Ovary (tissue), 10 donors: ENCODE results near the gene LIPK. TPM values are rescaled to one million over a fixed set of nuclear protein-coding genes. Genes with fewer than 3 reads are reported as not detected.

Experiments
- DNase-seq, 5 donors: peaks; one replicate each; pipeline ENCODE4 v3.0.0-alpha.2; 2019 to 2020
- H3K27ac ChIP-seq, 2 donors: fragments of 200-600 bp; one replicate each; pipeline versions ENCODE4 v1.5.1 to v1.8.0; 2019 to 2022
- H3K27me3 ChIP-seq: fragments of 200-600 bp; one replicate; pipeline ENCODE4 v1.8.0; 2022
- H3K36me3 ChIP-seq: fragments of 200-600 bp; sonication (generic); one replicate; pipeline ENCODE4 v1.5.1; 2019
- H3K4me1 ChIP-seq: one replicate; pipeline ENCODE4 v1.8.1; 2013; ENCODE audit warnings: mild to moderate bottlenecking, moderate library complexity; ENCODE audit not compliant: insufficient read depth
- H3K4me3 ChIP-seq: fragments of 200-600 bp; sonication (generic); one replicate; pipeline ENCODE4 v1.5.1; 2017
- H3K9me3 ChIP-seq, 2 donors: fragments of 200-600 bp in 1 of 2; sonication (generic) in 1 of 2; one replicate each; pipeline versions ENCODE4 v1.5.1 to v1.8.1; 2013 to 2019; ENCODE audit warnings: mild to moderate bottlenecking in 1 of 2, moderate library complexity in 1 of 2
- EP300 ChIP-seq: sonication (generic); formaldehyde crosslinking; IDR thresholded peaks from one replicate; pipeline ENCODE4 v1.6.1; 2017; ENCODE audit warnings: antibody characterized with exemption
- POLR2A ChIP-seq: fragments of 450-650 bp; IDR thresholded peaks from one replicate; pipeline ENCODE4 v1.6.1; 2017; ENCODE audit warnings: antibody characterized with exemption, mild to moderate bottlenecking, moderate library complexity
- WGBS, 3 donors: extraction: QIAGEN DNeasy Blood & Tissue Kit in 1 of 3; methylation state at CpG; one replicate each; pipeline versions ENCODE4 v1.1.5 to v1.1.7; 2013 to 2017; 5-methylcytosine and 5-hydroxymethylcytosine counted together
- intact Hi-C, 4 donors: fragments of 100-400 bp; cut with DNase I; formaldehyde crosslinking; loops; one replicate each; pipeline versions ENCODE4 v1.11.0 to v1.15.1; 2022 to 2023
- long read RNA-seq, 3 donors: library from polyadenylated mRNA in 2 of 3; unstranded in 2 of 3; transcript quantifications; one replicate each; pipeline ENCODE4 v2.0.0 and lab custom pipeline, GENCODE V29; 2021 to 2026
- polyA plus RNA-seq, 2 donors: library from polyadenylated mRNA; stranded (reverse); fragments of 200-250 nt in 1 of 2; fragments of 350-450 nt in 1 of 2; fragmentation: Illumina TruSeq in 1 of 2; extraction: RNeasy Lipid Tissue Mini Kit (QIAGEN cat#74804) in 1 of 2; gene quantifications; one replicate each; pipeline ENCODE4 v1.2.3, GENCODE V29; 2013 to 2014
- total RNA-seq, 7 donors: library from RNA; depleted of rRNA in 2 of 7; stranded (reverse); fragments of >200 nt in 2 of 7; fragmentation: NEBNext Ultra II Directional in 3 of 7; extraction: Animal tissue kit (Norgen Biotek cat#: 25700) in 3 of 7; gene quantifications; one replicate each; pipeline versions ENCODE4 v1.1.0 to v1.2.4, GENCODE V29; 2016 to 2023
- TF ChIP-seq, protein P1 (sequence below), 3 donors: fragments of 450-650 bp in 2 of 3; fragments of 200-600 bp in 1 of 3; IDR thresholded peaks; one replicate each; pipeline versions ENCODE4 v1.5.1 to v1.8.0; 2016 to 2022; ENCODE audit warnings: antibody characterized with exemption in 3 of 3, mild to moderate bottlenecking in 1 of 3
- donor health status: DM: no; HTN: no; CAD: no; lungs with moderate emphysema.
- donor health status: DM: no; HTN: no; CAD: no.
- donor health status: Bipolar disorder and iron deficiency.
- donor health status: DM: yes; HTN: yes; CAD: no.
- donor health status: DM: no; HTN: no; CAD: no.
- donor health status: DM: yes; HTN: yes; CAD: no.

Gene LIPK
- total RNA-seq (not detected), polyA plus RNA-seq (not detected)
- long read RNA-seq, donor 1, result 0 reads
- long read RNA-seq, donor 2, result 0 reads
- long read RNA-seq, donor 3, result 0 reads

DNA sequence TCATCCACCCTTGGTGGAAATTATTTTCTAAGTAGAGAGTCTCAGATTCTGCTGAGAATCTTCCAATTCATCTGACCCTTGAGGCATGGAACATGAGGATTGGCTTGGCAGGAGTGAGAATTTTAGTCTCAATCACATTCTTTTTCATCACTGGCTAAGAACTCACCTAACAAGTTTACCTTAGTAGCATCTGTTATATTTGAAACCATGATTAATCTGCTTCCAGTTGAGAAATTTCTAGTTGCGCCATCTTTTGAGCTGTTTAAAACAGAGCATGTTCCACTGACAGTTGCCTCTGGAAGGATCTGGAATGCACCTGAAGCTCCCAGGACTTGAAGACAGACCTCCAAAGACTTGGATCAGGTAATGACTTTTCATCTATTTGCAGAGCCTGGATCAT is at the start of gene LIPK:
Gene LIPK (plus strand): TSS at position 292 of the 400 bp plus-strand sequence. CDS start 18,295 bp downstream, outside the sequence.
- no peaks in the 10 kb centered on the region for H3K36me3 ChIP-seq
- no peak within 1 kb of the TSS for H3K27ac ChIP-seq
- 89 to 100% (median 90%) methylated on average over 1 of the region's 1 CpG for WGBS, 3 donors
- DNase-seq, result no peak
- TF ChIP-seq, protein P1, sequence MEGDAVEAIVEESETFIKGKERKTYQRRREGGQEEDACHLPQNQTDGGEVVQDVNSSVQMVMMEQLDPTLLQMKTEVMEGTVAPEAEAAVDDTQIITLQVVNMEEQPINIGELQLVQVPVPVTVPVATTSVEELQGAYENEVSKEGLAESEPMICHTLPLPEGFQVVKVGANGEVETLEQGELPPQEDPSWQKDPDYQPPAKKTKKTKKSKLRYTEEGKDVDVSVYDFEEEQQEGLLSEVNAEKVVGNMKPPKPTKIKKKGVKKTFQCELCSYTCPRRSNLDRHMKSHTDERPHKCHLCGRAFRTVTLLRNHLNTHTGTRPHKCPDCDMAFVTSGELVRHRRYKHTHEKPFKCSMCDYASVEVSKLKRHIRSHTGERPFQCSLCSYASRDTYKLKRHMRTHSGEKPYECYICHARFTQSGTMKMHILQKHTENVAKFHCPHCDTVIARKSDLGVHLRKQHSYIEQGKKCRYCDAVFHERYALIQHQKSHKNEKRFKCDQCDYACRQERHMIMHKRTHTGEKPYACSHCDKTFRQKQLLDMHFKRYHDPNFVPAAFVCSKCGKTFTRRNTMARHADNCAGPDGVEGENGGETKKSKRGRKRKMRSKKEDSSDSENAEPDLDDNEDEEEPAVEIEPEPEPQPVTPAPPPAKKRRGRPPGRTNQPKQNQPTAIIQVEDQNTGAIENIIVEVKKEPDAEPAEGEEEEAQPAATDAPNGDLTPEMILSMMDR (IDR thresholded peaks at IDR 0.05), result no peak
- TF ChIP-seq EP300 (no peak), POLR2A (no peak)
- H3K4me1 ChIP-seq, result peaks cover 1% of the 10 kb centered on the region
- no peaks in the 10 kb centered on the region for H3K9me3 ChIP-seq
- intact Hi-C loops, result no loop called here
- no peak within 1 kb of the TSS for H3K4me3 ChIP-seq
- H3K27me3 ChIP-seq, result no peaks in the 10 kb centered on the region

DNA sequence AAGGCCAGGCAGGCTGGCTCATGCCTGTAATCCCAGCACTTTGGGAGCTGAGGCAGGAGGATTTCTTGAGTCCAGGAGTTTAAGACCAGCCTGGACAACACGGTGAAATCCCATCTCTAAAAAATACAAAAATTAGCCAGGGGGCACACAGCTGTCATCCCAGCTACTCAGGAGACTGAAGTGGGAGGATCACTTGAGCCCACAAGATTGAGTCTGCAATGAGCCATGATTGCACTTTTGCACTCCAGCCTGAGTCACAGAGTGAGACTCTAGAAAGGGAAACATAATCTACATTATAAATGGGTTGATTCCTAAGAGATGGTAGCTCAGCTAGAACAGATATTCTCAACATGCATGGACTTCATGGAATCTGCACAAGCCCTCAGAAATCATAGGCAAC is 48.1 kb upstream of the LIPK start:
- intact Hi-C loops, result no loop called here
- Histone ChIP-seq H3K36me3 (no peaks in the 10 kb centered on the region), H3K4me1 (no peaks in the 10 kb centered on the region), H3K9me3 (no peaks in the 10 kb centered on the region), H3K27me3 (no peaks in the 10 kb centered on the region), H3K27ac (no peak overlapping the region), H3K4me3 (no peak overlapping the region)
- TF ChIP-seq, protein P1 (IDR thresholded peaks at IDR 0.05), result no peak
- TF ChIP-seq POLR2A (no peak), EP300 (no peak)
- no peak for DNase-seq
- WGBS, 3 donors, result 67 to 83% (median 80%) methylated on average over 1 of the region's 1 CpG

DNA sequence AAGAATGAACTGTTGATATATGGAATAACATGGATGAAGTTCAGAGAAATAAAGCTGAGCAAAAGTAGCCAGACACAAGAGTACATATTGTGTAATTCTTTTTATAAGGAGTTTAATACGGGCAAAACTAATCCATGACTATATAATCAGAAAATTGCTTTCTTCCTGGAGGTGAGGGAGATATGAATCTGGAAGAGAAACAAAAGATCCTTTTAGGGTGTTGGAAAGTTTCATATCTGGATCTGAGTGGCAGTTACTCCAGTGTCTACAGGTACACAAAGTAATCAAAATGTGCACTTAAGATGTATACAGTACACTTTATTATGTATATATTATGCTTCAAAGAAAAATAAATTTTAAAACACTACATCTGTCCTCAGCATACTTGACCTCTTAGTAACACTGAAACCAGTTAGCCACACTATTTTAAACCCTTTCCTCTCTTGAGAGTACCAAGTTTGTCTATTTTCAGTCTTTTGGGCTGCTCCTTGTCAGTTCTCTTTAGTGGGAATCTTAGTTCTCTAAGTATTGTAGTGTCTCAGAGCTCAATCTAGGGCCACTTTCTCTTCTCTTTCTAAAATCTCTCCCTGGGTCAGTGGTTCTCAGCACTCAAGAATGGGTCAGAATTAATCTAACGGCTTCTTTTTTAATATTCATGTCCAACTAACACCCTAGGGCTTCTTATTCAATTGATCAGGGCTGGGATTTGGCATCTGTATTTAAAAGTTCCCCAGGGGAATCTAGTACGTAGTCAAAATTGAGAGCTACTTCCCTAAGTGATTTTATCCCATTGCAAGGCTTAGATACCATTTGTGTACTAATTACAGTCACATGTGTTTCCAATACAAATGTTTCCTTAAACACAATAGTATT is 46.1 kb upstream of the LIPK start:
- no peaks in the 10 kb centered on the region for H3K36me3 ChIP-seq
- H3K9me3 ChIP-seq, result no peaks in the 10 kb centered on the region
- no peak overlapping the region for H3K27ac ChIP-seq
- intact Hi-C loops, result no loop called here
- 55 to 62% (median 59%) methylated on average over 3 of the region's 3 CpGs for WGBS, 3 donors
- no peaks in the 10 kb centered on the region for H3K27me3 ChIP-seq
- no peak overlapping the region for H3K4me3 ChIP-seq
- no peak for DNase-seq
- no peaks in the 10 kb centered on the region for H3K4me1 ChIP-seq
- TF ChIP-seq EP300, result no peak
- TF ChIP-seq, protein P1 (IDR thresholded peaks at IDR 0.05), result no peak
- TF ChIP-seq POLR2A, result no peak

- Histone ChIP-seq H3K36me3 (no peaks in the 10 kb centered on the region), H3K27me3 (no peaks in the 10 kb centered on the region), H3K4me1 (no peaks in the 10 kb centered on the region), H3K9me3 (no peaks in the 10 kb centered on the region), H3K4me3 (no peak overlapping the region), H3K27ac (no peak overlapping the region)
- no peak for DNase-seq
- intact Hi-C loops, result no loop called here
- TF ChIP-seq EP300, result no peak
- TF ChIP-seq, protein P1 (IDR thresholded peaks at IDR 0.05), result no peak
- WGBS, 3 donors, result 8 to 31% (median 21%) methylated on average over 2 to 3 of the region's 3 CpGs
Observed at GRCh38 chr10:88660598-88660884, 45.5 kb upstream of the LIPK start.
